ENCODE data around the gene ARHGAP22. TPM values are rescaled to one million over a fixed set of nuclear protein-coding genes. Genes with fewer than 3 reads are reported as not detected.

The ARHGAP22 gene
- total RNA-seq, 1 experiment from 2014 or later = 255 TPM

DNA sequence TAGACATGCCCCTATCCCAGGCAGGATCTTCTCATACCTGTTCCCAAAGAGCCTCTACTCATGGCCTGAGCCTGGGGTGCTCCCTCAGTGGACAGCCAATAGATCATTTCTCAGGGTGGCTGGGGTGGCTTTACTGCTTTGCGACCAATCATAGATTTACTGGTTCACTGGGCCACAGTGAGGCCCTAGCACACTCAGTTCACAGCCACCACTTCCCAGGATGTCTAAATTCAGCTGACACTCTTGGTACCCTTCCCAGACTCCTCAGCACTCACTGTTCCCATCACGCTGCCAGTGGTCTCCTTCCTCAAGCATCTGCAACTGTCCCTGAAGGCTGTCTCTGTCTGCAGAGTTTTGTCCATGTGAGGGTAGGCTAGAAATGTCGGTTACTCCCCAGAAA lies 50.6 kb downstream of the ARHGAP22 start:
- no peak for DNase-seq (ENCODE audit: low read depth)

DNA sequence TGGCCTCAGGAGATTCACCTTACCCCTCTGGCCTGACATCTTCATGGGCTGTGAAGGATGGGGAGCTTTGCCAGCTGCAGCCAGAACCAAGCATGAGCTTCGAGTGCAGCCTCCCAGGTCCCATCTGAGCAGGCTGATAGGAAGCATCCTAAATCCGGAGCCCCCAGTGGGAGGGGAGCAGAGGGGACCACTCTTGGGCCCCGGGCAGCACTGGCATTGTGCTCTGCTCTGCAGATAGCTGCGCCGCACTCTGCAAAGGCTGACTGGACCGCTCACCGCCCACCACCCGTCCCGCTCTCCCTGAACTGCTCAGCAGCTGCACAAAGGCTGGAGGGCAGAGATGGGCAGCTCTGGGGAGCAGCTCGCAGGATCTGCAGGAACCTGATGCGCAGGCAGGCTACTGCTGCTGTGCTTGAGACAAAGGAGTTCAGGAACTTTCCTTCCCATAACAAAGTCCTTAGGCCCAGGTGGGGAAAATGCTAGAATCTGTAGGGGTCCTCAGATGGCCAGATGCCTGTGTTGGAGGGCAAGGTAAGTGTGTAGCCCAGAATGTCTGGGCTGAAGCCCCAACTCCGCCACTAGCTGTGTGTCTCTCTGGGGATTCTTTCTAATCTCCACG lies 51.8 kb downstream of the ARHGAP22 start:
- DNase-seq (ENCODE audit: low read depth) = no peak

DNA sequence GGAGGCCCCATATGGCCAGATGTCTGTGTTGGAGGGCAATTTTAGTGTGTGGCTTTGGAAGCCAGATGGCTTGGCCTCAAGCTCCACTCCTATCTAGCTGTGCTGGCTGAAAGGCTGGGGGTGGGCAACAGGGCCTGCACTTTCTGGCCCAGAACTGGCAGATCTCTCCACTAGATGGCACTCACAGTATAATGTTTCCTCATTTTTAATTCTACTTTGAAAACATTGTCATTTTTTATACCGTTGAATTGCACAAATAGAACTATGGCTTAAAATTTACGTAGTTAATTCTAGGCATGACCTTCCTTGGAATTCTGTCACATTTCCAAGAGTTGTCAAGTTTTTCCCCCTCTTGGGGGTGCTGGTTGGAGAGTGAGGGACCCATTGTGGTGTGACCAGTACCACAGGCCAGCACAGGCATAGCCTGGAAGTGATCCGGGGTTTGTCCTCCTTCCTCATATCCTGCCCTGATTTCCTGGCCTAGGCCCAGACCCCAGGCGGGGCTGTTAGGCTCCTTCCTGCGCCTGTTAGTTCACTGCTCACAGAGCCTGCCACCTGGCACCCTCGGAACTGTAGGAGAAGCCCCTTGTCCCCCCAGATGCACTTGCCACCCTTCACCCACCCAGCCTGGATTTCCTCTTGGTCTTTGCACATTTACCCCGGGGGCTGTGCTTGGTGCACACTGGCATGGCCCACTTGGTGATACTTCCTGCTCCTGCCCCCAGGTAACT lies 52.8 kb downstream of the ARHGAP22 start:
- DNase-seq (ENCODE audit: low read depth) = peak; percentile 40

DNA sequence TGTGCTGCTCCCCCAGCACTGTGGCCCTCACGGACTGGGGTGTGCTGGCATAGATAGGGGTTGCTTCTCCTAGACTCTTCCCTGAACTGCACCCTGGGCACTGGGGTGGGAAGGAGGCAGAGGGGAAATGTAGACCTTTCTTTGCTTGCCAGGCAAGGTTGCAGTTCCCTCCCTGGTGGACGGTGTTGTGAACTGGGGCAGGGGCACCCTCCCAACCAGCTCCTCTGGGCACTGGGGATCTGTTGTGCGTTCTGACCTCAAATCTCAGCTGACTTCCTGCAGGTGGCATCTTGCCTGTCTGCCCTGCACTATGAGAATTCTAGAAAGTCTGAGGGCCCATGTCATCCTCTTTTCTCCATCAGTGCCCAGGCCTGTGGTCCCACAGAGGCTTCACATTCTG lies 53.9 kb downstream of the ARHGAP22 start:
- no peak for DNase-seq (ENCODE audit: low read depth)

DNA sequence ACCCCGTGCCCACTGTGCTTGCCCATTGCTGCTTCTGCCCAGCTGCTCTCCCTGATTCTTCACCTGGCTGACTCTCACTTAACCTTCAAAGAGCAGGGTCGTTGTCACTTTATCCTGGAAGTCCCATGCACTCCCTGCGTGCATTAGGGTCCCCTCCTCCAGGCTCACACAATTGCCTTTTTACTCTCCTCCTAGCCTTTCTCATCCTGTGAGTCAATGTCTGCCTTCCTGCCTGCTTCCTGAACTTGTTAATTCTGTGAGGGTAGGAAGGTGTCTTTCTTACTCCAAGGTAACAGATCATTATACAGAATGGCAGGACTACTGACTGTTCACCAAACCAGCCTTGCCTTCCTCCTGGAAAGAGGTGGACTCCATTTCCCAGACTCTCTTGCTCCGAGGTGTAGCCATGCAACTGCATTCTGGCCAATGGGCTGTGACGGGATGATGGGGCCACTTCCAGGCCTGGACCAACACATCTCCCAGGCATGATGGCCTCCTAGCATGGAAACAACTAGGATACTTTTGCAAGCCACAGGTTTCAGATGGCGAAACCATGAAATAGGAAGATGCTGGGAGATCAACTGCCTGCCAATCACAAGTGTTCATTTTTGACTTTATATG lies 54.7 kb downstream of the ARHGAP22 start:
- no peak for DNase-seq (ENCODE audit: low read depth)

DNA sequence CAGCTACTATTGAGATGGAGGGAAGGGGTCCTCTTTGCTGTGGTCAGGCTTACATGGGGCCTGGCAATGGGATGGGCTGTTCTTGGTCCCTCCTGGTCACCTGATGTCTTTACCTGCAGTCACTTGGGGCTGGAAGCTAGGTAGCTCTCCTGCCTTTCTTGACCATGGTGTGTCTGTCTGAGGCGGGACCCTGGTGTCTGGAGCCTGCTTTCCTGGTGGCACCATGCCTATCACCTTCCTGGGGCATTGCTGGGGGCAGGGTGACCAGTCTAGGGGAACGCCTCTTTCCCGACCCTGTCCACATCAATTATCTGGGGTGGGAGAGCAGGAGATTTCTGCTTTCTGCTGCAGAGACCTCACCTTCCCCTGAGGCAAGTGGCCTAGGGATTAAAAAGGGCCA lies 55.6 kb downstream of the ARHGAP22 start:
- DNase-seq (ENCODE audit: low read depth) = no peak

DNA sequence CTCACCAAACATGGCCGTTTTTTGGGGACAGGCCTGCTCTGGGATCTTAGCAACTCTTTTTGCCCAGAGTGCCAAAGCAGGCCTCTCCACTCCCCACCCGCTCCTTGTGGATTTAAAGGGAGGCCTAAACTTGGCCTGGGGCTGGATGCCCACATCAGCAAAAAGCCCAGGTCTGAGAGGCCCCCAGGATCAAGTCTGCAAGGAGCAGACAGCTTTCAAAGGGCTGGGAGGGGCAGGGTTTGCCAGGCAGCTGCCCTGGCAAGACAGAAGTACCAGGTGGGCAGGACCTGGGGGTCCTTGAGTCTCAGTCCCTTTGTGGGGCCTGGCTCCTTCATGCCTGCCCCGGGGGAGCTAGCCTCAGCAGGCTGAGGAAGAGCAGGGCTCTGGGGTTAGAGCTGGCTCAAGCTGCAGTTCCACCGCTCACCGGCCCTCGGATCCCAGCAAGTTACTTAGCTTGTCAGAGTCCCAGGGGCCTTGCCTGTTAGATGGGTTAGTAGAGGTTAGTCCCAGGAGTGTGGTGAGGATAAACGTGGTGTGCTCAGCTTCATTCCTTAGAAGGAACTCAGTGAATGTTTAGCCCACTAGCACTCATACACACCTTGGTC lies 56.2 kb downstream of the ARHGAP22 start:
- DNase-seq (ENCODE audit: low read depth) = no peak

DNA sequence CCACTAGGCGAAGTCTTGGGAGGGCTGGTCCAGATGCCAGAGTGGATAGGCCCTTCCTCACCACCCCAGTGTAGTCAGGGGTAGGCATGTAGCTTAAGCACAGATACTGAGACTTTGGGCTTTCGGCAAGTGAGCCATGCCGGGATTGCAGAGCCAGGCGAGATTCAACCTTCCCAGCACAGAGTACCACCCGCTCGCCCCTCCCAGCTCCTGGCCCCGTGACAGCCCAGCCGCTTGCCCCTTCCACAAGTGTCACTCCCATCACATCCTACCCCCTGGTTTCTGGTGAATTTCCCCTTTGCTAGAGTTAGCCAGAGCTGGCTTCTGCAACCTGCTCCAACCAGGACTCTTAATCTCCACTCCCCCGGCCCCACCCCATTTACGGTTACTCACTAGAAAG lies 56.9 kb downstream of the ARHGAP22 start:
- no peak for DNase-seq (ENCODE audit: low read depth)

DNA sequence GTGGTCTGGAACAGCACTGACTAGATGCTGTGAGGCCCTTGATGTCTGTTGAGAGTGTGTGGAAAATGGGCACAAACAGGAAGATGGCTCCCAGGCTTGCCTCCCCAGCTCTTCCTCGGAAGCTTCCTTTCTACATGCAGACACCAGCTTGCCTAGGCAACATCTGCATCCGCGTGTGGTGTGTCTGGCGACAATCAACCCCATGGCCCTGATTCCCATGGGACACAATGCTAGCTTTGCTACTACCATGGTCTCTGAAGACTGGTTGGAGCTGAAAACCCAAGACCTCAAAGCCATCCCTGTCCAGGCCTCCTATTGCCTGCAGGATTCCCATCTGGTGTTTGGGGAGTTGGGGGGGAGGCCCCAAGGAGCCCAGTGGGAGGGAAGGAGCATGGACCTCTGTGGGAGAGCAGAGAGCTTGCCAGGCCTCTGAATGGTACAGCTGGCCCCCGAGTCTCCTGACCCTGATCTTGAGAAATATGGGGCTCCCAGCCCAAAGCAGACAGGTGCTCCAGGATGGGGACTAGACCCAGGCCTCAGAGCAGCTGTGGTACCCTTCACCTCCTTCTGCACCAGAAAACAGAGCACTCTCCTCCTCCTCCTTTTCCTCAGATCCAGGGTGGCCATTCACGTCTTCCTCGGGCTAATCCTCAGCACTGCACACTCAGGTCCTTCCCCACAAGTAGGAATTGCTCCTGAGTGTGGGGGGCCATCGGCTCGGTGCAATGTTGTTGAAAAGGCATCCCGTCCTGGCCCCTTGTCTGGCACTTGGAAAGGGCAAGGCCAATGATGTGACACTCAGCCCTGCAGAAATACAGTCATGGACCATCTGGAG lies 57.6 kb downstream of the ARHGAP22 start:
- DNase-seq (ENCODE audit: low read depth) = no peak

DNA sequence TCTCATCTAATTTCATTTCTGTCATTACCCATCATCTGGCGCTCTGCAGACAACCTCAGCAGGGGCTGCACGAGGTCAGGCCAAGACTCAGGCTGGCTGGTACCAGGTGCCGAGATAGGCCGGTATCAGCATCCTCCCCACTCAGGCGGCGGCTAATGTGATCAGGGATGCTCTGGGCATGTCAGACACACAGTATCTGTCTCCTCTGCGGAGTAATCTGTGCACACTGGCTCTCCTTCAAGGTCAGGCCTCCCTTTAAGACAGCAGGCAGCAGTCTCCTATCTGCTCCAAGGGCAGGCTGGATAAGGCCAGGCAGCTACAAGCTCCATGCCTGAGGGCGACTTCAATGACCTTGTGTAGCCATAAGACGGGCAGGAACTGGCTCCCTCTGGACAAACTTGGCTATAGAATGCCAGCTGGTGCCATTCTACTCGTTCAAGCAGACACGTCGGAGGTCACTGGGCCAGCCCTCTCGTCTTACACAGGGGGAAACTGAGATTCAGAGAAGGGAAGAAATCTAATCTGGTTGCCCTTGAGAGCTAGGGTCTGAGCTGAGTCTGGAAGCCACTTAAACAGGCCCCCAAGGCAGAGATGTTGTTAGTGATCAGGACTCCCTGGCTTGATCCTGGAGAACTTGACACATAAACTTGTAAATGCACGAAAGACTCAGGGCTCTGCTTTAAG lies 59.3 kb downstream of the ARHGAP22 start:
- no peak for DNase-seq (ENCODE audit: low read depth)

DNA sequence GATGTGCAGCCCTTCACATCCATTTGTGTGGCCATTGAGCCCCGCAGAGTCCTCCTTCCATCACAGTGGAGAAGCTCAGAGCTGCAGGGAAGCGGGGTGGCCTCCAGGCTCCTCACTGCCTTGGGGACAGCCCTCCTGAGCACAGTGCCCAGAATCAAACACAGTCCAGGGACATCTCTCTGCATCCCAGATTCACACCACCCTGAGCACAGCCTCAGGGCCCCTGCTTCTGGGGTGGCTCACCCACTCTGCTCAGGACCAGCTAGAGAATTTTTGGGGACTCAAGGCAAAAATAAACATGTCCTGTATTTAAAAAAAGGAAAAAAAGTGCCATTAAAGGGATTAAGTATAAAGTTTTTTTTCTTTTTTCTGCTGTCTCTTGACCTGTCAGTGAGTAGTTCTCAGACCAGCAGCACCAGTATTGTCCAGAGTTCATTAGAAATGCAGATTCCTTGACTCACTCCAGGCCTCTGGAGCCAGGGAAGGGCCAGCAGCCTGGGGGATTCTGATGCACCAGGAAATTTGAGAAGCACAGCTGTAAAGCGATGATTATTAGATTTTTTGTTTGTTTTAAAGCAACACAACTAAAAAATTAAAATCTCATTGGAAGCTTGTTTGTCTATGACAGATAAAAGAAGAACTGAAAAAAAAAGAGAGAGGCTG lies 61.6 kb downstream of the ARHGAP22 start:
- DNase-seq (ENCODE audit: low read depth) = peak; percentile 46

DNA sequence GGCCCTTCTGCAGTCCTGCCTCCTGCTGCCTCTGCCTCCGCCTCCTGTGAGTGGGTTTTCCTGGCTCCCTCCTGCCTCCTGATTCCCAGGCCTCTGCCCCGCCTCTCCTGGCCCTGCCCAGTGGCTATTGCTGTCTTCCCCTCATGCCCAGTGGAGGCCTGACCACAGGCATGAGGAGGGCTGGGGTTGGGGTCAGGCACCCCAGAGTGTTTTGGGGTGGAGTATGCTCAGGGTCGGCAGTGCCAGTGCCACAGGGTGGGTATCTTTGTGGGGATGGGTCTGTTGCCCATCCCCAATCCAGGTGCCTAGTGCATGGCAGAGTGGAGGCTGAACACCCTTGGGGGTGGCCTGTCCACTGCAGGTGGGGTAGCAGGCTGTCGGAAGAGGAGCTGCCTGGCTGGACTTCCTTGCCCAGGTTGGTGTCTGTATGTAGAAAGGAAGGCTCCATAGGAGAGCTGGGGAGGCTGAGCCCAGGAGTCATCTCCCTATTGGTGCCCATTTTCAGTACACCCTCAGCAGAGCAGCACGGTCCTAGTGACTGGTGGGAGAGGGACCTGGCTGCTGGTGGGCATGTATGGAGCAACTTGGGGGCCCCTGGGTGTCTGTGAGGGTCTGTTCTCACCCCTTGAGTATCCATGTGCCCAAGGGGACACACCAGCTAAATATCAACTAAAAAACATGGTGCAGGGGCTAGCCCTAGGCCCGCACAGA lies 62.2 kb downstream of the ARHGAP22 start:
- DNase-seq (ENCODE audit: low read depth) = no peak

DNA sequence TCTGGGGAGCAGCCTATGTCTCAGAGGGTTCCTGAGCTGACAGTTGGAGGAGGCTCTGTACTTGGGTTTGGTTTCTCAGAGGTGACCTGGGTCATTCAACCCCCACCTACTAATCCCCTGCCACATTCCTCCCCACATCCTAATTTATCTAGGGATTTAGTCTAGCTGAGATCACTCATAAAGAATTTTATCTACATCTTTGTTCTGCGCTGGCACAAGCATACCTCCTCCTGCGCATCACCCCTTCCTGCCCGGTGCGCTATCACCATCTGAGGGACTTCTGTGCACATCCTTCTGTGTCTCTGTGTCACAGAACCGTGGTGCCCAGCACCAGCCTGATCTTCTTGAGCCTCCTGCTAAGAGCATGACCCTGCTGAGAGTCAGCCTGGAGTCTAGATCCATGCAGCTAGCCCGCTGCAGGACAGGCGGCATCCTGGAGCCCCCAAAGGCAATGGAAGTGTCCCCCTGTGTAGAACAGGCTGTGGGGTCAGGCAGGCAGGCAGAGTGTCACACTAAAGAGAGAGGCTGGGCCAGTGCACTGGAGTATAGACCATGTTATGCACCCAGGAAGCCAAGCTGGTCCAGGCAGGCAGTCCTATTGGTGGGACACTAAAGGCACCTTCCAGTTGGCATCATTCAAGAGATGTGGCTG lies 63.6 kb downstream of the ARHGAP22 start:
- DNase-seq (ENCODE audit: low read depth) = no peak

DNA sequence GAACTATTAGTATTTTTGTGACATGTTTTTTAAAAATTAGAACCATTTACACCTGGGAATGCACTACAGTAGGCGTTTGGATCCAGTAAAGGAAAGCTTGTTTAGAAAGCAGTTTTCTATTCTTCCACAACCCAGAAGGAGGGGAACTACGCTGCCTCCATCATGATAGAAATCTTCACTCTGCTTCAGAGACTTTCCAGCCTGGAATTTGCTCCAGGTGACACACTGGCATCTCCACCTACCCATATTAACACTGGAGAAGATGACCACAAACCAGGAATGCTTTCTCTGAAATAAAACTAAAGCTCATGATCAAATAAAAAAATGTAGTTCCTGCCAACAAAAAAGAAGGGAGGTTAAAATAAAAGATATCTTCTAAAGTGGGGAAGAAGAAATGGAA lies 66.3 kb downstream of the ARHGAP22 start:
- no peak for DNase-seq (ENCODE audit: low read depth)

DNA sequence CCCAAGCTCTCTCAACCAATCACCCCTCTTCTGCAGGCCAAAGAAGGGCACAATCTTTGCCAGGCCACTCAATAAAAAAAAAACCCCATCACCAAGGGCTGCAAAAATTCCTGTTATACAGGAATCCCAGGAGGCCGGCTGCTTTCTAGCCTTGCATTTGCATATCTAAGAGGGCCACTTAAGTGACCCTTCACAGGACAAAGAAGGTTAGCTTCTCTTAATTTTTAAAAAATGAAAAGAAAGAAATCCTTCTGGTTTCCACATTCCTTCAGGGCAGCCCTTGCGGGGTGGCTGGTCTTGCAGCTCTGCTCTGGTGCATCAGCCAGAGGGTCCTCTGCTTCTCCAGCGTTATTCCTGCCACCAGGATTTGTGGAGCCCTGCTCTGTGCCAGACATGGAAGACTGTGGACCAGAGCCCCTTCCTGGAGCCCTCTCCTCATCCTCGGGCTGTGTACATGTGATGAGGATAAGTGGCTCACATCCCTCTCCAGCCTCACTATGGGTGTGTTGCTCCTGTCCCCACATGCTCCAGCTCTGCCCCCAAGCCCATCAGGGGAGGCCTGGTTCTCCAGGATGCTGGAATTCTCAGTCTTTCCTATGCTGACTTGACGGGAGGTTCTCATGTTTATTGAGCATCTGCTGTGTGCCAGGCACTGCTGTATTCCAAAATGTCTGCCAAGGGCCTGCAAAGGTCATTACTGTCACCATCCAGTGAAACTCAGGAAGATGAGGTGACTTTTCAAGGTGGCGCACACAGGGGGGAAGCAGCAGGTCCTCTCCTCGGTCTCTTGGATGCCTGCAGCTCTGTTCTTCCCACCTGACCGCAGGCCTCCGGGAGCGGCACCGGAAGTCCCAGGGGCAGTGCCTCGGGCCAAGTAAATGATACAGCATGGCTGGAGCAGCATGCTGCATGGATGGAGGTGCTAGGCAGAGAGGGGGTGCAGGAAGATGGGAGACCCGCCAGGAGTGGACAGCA lies 67.7 kb downstream of the ARHGAP22 start:
- DNase-seq (ENCODE audit: low read depth) = no peak

DNA sequence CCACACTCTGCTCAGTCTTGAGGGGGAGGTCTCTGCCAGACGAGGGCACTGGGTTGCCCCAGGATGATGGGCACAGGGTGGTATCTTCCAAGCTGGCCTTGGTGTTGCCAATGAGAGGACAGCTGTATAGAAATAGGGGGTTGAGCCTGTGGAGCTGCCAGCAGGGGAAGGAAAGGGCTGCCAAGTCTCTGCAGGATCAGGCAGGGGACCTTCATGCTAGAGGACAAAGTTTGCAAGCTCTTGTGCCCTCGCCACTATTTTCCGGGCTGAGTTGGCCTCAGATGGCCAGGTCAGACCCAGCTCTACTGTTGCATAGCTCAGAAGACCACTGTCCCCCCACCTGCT lies 68.7 kb downstream of the ARHGAP22 start:
- DNase-seq (ENCODE audit: low read depth) = no peak

DNA sequence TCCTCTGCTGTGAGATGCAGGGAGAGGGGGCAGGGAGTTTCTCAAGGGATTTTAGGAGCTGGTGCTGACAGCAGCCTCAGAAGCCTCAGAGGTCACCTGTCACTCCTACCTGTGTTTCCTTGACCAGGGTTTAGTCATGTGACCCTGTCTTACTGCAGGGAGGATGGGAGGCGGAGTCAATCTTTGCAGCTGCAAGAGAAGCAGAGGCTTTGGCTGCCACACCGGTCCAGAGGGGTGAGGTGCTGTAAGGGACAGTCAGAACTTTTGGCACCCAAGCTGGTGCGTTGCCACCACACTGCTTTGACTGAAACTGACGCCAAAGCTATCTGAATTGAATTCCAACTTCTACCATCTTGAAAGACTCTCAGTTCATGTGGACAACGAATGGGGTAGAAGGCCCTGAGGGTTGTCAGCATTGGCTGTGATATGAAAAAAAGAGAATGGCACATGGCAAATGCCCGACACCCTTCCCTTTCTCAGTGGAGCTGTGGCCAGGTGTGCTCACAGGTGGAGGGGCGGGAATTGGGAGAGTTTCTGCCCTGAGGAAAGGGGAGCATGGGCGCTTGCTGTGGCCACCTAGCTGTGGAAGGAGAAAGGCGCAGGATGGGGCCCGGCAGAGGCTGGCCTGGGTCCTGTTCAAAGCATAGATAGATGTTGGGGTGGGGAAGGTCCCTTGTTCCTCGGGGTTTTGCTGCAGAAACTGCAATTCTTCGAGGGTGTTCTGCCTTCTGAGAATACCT lies 69.3 kb downstream of the ARHGAP22 start:
- no peak for DNase-seq (ENCODE audit: low read depth)
